DOHH2 (cell line): Measurements from ENCODE around the gene NAV2.

Source experiments
- CTCF ChIP-seq: fragments of 200-600 bp; sonication (generic); IDR thresholded peaks from one replicate; pipeline ENCODE4 v1.5.1; 2014; ENCODE audit warnings: antibody characterized with exemption, mild to moderate bottlenecking, low read depth, low read length; ENCODE audit not compliant: poor library complexity, severe bottlenecking
- EZH2phosphoT487 ChIP-seq: fragments of 200-600 bp; sonication (generic); IDR thresholded peaks from 2 replicates; pipeline ENCODE4 v1.6.1; 2017; ENCODE audit warnings: borderline replicate concordance, mild to moderate bottlenecking, antibody characterized with exemption, low read length, moderate library complexity, mixed read lengths

GRCh38 chr11:19968860-19969259, 256.2 kb downstream of the NAV2 start:
- no peak for TF ChIP-seq CTCF
- TF ChIP-seq EZH2phosphoT487, result no peak
